GM19455 (cell line): Measurements from ENCODE around the gene PLA2G15.

Experiments
- ATAC-seq: cut with Tn5 transposase; IDR thresholded peaks from one replicate; pipeline ENCODE4 v1.9.1; 2021; ENCODE audit not compliant: unreplicated experiment

PLA2G15 gene, protein sequence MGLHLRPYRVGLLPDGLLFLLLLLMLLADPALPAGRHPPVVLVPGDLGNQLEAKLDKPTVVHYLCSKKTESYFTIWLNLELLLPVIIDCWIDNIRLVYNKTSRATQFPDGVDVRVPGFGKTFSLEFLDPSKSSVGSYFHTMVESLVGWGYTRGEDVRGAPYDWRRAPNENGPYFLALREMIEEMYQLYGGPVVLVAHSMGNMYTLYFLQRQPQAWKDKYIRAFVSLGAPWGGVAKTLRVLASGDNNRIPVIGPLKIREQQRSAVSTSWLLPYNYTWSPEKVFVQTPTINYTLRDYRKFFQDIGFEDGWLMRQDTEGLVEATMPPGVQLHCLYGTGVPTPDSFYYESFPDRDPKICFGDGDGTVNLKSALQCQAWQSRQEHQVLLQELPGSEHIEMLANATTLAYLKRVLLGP

GRCh38 chr16:68244903-68245853, at the start of gene PLA2G15:
Gene PLA2G15, plus strand, starts transcription at chr16:68245373. Its CDS starts 54 bp downstream, at chr16:68245427.
- peak; percentile 81 for ATAC-seq

- ATAC-seq: no peak
Observed at GRCh38 chr16:68197250-68197649, 47.9 kb upstream of the PLA2G15 start.

GRCh38 chr16:68200088-68200783, 44.9 kb upstream of the PLA2G15 start:
- ATAC-seq: no peak

GRCh38 chr16:68202091-68202519, 43.1 kb upstream of the PLA2G15 start:
- no peak for ATAC-seq

- no peak for ATAC-seq
Observed at GRCh38 chr16:68206245-68206644, 38.9 kb upstream of the PLA2G15 start.

- no peak for ATAC-seq
Observed at GRCh38 chr16:68214726-68215125, 30.4 kb upstream of the PLA2G15 start.

DNA sequence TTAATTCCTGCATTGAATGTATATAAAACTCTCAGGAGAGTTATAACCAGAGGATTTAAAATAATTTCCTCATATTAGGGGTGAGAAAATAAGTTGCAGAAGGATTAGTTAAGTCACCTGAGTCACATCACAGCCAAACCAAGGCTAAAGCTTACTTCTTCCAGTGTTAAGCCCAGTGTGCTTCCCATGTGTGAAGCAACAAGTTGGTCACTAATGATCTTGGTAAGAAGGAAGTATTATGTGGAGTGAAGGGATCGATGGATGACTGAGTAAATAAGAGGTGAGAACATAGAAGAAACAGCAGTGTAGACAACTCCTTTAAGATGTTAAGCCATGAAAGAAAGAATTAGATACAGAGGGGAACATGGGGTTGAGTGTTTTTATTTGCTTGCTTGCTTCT, 29.9 kb upstream of the PLA2G15 start:
- no peak for ATAC-seq

GRCh38 chr16:68216240-68216639, 28.9 kb upstream of the PLA2G15 start:
- ATAC-seq: no peak

DNA sequence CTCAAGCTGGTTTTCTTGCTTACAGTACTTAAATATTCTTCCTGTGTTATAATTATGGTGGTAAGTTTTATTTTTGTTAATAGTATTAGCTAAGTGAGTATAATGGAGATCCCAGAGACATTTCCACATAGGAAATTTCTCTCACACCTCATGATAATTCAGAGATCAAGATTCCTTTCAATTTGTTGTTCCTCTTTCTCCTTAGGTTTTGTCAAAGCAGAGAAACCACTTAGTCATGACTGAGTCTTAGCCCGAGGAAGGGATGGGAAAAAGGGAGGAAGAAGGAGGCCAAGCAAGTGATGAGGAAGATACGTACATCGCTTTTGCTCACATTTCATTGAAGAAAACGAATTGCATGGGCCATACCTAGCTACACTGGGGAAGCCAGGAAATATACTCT, 27.7 kb upstream of the PLA2G15 start:
- ATAC-seq: no peak

- ATAC-seq: no peak
Observed at GRCh38 chr16:68219725-68220351, 25.3 kb upstream of the PLA2G15 start.

DNA sequence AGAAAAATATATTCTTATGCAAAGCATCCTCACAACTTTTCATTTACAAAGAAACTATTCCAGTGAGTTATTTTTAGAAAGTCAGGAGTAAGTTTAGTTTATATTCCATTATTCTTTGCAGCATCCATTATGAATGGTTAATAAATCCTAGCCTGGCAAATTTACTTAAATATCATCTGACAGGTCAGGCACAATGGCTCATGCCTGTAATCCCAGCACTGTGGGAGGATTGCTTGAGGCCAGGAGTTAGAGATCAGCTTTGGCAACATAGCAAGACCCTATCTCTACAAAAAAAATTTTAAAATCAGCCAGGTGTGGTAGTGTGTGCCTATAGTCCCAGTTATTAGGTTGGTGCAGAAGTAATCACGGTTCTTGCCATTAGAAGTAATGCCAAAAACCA, 22.1 kb upstream of the PLA2G15 start:
- ATAC-seq: no peak

DNA sequence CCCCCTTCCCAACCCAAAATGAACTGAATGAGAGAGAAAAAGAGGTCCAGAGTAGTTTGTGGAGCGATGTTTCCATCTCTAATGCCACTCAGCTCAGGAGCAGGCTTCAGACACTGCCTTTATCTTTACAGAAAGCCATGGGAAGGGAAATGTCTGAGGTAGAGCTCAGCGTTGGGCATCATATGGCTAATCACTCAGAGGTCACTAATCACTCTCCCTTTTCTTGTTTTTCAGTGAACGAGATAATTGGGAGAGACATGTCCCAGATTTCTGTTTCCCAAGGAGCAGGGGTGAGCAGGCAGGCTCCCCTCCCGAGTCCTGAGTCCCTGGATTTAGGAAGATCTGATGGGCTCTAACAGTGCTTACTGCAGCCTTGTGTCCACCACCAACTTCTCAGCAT, 19.1 kb upstream of the PLA2G15 start:
- ATAC-seq: no peak

- ATAC-seq: no peak
Observed at GRCh38 chr16:68227183-68227793, 17.9 kb upstream of the PLA2G15 start.

GRCh38 chr16:68227850-68228553, 17.2 kb upstream of the PLA2G15 start:
- ATAC-seq: no peak

GRCh38 chr16:68228652-68229051, 16.5 kb upstream of the PLA2G15 start:
- no peak for ATAC-seq

DNA sequence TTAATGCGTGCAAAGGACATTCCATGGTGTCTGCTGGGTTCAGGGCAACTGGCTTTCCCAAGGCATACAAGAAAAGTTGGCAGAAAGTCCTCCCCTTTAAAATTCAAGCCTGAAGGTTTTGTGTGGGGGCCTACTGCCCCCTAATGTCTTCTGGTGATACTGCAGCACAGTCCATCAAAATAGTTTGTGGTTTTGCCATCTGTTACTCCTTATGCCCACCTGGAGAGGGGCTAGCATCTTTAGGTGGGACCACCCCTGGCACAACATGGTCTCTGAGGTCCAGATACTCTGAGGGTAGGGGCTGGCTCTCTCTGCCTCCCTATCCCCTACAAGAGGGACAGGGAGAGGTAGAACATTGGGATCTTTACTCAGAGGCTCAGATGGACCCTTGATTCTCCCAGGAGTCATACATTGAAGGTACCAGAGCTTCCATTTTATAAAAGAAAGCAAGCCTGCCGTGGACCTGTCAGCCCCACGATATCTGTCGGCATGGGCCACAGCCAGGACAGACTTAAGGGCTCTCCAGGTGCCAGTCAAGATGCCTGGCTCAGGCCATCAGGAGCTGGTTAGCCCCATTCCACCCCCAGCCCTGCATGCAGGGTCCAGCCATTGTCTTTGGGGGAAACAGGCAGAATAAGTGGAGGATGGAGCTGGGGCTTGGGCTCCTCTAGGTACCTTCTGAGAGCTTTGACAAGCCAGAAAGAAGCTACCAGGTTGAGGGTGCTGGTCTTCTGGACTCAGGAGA, 15.6 kb upstream of the PLA2G15 start:
- ATAC-seq: no peak

DNA sequence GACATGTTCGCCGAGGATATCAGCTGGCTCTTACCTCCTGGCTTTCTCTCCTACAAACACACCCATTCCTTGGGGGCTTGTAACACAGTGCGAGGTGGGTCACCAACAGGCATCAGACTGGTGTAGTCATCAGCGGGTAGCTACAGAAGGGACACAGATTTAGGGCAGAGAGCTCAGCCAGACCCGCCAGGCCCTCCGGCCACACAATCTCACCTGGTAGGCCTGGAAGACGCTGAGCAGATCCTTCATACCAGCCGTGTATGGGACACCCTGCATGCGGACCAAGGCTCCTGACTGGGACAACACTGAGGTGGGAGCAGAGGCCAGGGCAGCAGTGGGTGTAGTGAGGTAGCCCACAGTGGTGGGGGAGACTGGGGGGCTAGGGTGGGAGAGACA, 15.0 kb upstream of the PLA2G15 start:
- no peak for ATAC-seq

DNA sequence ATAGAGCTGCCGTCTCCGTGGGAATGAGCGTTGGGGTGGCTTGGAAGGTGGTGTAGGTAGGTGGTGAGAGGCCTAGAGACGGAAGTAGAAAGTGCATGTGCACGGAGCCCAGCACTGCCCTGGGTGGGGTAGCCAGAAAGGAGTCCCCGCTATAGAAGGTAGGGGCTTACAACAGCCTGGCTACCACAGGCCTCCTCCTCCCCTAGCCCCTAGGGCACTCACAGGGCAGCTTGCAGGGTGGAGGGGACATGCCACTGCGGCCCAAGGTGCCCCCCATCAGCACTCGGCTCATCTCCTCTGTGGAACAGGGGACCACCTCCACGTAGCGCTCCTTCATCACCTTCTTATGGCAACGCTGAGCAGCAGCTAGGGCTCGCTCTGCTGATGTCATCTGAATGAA, 14.2 kb upstream of the PLA2G15 start:
- ATAC-seq: no peak
